ENCODE results near the gene UNC5C.

DNA sequence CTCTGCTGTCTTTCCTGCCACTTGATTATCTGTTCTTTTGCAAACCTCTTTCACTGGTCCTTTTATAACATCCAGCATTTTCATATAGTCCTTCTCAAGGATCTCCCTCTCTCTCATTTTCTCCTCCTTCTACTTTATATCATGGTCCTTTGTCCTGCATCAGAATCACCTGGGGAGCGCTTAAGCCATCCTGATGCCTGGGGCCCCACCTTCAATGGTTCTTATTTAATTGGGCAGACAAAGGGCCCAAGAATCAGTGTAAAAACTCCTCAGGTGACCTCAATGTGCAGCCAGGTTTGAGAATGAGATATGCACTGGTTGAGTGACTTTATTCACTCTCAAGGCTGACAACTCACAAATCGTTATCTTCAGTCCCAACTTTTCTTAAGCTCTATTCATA lies 283.9 kb downstream of the UNC5C start:
- TF ChIP-seq, protein P1, sequence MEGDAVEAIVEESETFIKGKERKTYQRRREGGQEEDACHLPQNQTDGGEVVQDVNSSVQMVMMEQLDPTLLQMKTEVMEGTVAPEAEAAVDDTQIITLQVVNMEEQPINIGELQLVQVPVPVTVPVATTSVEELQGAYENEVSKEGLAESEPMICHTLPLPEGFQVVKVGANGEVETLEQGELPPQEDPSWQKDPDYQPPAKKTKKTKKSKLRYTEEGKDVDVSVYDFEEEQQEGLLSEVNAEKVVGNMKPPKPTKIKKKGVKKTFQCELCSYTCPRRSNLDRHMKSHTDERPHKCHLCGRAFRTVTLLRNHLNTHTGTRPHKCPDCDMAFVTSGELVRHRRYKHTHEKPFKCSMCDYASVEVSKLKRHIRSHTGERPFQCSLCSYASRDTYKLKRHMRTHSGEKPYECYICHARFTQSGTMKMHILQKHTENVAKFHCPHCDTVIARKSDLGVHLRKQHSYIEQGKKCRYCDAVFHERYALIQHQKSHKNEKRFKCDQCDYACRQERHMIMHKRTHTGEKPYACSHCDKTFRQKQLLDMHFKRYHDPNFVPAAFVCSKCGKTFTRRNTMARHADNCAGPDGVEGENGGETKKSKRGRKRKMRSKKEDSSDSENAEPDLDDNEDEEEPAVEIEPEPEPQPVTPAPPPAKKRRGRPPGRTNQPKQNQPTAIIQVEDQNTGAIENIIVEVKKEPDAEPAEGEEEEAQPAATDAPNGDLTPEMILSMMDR (IDR thresholded peaks at IDR 0.05), result no peak
- TF ChIP-seq POLR2A (IDR thresholded peaks at IDR 0.05), result no peak
